Lower lobe of right lung (tissue), 2 donors: ENCODE results near the gene NUAK2. TPM values are rescaled to one million over a fixed set of nuclear protein-coding genes. Genes with fewer than 3 reads are reported as not detected.
A peak's percentile ranks its signal among the peaks of the same experiment; 100 is the strongest.
"Not testable (repeated sequence)": the region's sequence is repeated elsewhere in the genome, so short reads cannot be mapped to it uniquely, and the experiment has no call there.

ENCODE experiments used
- ATAC-seq, 2 donors: fragments of 200-7000 bp; cut with Tn5 transposase; one replicate each; pipeline ENCODE4 v1.9.1; 2020 to 2022; ENCODE audit warnings: mild to moderate bottlenecking in 2 of 2, moderate library complexity in 2 of 2
- DNase-seq: peaks from one replicate; pipeline ENCODE4 v3.0.0-alpha.2; 2020
- H3K27ac ChIP-seq: fragments of 200-600 bp; one replicate; pipeline ENCODE4 v1.8.0; 2022
- H3K27me3 ChIP-seq: fragments of 200-600 bp; one replicate; pipeline ENCODE4 v1.8.0; 2022; ENCODE audit warnings: low read depth
- H3K36me3 ChIP-seq: fragments of 200-600 bp; one replicate; pipeline ENCODE4 v1.8.0; 2022; ENCODE audit warnings: mild to moderate bottlenecking
- H3K4me1 ChIP-seq: fragments of 200-600 bp; one replicate; pipeline ENCODE4 v1.8.0; 2022
- H3K4me3 ChIP-seq: fragments of 200-600 bp; one replicate; pipeline ENCODE4 v1.8.0; 2022; ENCODE audit warnings: mild to moderate bottlenecking
- H3K9me3 ChIP-seq: fragments of 200-600 bp; one replicate; pipeline ENCODE4 v1.8.0; 2022
- intact Hi-C: fragments of 100-400 bp; cut with DNase I; formaldehyde crosslinking; loops from one replicate; pipeline ENCODE4 v1.11.0; 2022
- total RNA-seq: library from RNA; stranded (reverse); fragmentation: NEBNext Ultra II Directional; extraction: Animal tissue kit (Norgen Biotek cat#: 25700); gene quantifications from one replicate; pipeline ENCODE4 v1.2.1, GENCODE V29; 2021
- TF ChIP-seq, protein P1 (sequence below): fragments of 200-600 bp; IDR thresholded peaks from one replicate; pipeline ENCODE4 v1.8.0; 2022; ENCODE audit warnings: antibody characterized with exemption, mild to moderate bottlenecking
- donor health status: DM: no; HTN: yes; CAD: no; lungs with severe emphysema.

Gene NUAK2
- total RNA-seq, 1 donor from 2014 or later, result 6.8 TPM

DNA sequence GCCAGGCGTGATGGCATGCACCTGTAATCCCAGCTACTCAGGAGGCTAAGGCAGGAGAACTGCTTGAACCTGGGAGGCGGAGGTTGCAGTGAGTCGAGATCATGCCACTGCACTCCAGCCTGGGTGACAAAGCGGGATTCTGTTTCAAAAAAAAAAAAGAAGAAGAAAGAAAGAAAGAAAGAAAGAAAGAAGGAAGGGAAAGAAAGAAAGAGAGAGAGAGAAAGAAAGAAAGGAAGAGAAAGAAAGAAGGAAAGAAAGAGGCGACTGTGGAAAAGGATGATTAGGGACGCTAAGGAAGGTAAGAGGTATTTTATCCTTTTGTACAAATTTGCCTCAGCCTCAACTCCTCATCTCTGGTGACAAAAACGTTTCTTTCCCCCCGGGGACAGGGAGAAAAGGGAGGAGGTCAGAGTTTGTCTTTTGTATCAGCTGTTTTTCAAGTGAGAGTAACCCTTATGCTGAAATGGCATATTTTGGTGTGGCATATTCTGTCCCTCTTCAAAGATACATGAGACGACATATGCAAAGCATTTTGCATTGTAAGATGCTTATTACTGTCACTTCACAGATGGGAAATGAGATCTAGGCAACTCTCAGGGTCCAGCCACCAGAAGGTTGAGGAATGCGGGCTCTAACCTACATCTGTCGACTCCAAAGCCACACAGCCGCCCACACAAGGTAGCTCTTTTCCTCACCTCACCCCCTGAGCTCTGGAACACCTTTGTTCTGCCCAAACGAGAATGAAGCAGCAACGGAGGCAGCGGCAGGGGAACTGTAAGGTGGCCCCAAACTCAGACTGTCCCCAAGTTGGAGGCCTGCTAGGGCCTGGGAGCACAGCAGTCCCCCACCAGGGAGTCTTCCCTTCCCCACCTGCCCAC is 38.0 kb downstream of the NUAK2 start:
- Histone ChIP-seq H3K9me3 (no peaks in the 10 kb centered on the region), H3K4me3 (no peak overlapping the region), H3K36me3 (no peaks in the 10 kb centered on the region), H3K4me1 (peaks cover 50% of the 10 kb centered on the region), H3K27ac (peak overlapping the region; percentile 72), H3K27me3 (no peaks in the 10 kb centered on the region)
- TF ChIP-seq, protein P1, sequence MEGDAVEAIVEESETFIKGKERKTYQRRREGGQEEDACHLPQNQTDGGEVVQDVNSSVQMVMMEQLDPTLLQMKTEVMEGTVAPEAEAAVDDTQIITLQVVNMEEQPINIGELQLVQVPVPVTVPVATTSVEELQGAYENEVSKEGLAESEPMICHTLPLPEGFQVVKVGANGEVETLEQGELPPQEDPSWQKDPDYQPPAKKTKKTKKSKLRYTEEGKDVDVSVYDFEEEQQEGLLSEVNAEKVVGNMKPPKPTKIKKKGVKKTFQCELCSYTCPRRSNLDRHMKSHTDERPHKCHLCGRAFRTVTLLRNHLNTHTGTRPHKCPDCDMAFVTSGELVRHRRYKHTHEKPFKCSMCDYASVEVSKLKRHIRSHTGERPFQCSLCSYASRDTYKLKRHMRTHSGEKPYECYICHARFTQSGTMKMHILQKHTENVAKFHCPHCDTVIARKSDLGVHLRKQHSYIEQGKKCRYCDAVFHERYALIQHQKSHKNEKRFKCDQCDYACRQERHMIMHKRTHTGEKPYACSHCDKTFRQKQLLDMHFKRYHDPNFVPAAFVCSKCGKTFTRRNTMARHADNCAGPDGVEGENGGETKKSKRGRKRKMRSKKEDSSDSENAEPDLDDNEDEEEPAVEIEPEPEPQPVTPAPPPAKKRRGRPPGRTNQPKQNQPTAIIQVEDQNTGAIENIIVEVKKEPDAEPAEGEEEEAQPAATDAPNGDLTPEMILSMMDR, result no peak
- intact Hi-C loops, result no loop called here
- ATAC-seq, result no peak
- no peak for DNase-seq

DNA sequence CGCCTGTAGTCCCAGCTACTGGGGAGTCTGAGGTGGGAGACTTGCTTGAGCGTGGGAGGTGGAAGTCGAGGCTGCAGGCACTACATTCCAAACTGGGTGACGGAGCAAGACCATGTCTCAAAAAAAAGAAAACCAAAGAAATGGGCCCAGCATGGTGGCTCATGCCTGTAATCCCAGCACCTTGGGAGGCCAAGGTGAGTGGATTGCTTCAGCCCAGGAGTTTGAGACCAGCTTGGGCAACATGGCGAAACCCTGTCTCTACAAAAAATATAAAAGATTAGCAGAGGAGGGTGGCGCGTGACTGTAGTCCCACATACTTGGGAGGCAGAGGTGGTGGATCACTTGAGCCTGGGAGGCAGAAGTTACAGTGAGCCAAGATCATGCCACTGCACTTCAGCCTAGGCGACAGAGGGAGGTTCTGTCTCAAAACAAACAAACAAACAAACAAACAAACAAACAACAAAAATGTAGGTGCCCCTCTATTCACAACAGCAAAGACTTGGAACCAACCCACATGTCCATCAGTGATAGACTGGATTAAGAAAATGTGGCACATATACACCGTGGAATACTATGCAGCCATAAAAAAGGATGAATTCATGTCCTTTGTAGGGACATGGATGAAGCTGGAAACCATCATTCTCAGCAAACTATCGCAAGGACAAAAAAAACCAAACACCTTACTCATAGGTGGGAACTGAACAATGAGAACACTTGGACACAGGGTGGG is 40.7 kb downstream of the NUAK2 start:
- peaks cover 23% of the 10 kb centered on the region for H3K4me1 ChIP-seq
- H3K9me3 ChIP-seq, H3K27ac ChIP-seq, H3K36me3 ChIP-seq, DNase-seq, H3K4me3 ChIP-seq, ATAC-seq, H3K27me3 ChIP-seq, intact Hi-C loops: not testable (repeated sequence)

DNA sequence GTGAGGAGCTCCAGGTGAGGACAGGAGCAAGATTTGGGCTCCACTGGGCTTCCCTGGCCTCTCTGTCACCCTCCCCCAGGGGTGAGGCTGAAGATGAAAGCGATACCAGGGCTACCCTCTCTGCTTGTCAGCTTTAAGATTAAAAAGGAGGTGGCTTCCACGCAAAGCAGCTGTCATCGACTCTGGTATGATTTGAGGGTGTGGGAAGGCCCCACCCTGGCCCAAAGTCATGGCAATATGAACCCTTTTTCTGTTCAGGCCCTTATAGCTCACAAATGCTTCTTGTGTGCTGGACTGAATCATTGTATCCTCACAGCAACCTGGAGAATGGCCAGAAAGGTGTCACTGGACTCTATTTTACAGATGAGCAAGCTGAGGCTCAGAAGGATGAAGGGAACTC is 41.6 kb downstream of the NUAK2 start:
- DNase-seq, result no peak
- no peaks in the 10 kb centered on the region for H3K36me3 ChIP-seq
- H3K4me3 ChIP-seq, result no peak overlapping the region
- H3K9me3 ChIP-seq, result no peaks in the 10 kb centered on the region
- ATAC-seq, result no peak
- TF ChIP-seq, protein P1, result no peak
- intact Hi-C loops, result no loop called here
- no peaks in the 10 kb centered on the region for H3K27me3 ChIP-seq
- peaks cover 21% of the 10 kb centered on the region for H3K4me1 ChIP-seq
- no peak overlapping the region for H3K27ac ChIP-seq

DNA sequence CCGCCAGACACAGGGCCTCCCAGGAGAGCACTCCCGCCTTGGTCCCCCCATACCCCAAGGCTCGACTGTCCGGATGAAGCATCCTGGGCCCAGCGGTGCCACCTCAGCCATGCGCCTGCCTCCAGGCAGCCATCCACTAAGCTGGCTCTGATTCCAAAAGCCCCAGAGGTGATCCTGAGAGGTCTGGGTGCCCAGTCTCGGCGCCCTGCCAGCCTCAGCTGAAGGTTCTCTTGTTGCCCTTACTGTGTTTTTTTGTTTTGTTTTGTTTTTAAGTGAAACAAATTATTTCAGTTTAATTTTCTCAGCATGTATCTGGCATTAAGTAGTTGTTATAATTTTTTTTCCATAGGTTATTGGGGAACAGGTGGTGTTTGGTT is 44.9 kb downstream of the NUAK2 start:
- DNase-seq (no peak), ATAC-seq (no peak)
- Histone ChIP-seq H3K4me1 (peaks cover 23% of the 10 kb centered on the region), H3K9me3 (no peaks in the 10 kb centered on the region), H3K4me3 (no peak overlapping the region), H3K27me3 (no peaks in the 10 kb centered on the region), H3K27ac (no peak overlapping the region), H3K36me3 (peaks cover 9% of the 10 kb centered on the region)
- TF ChIP-seq, protein P1, result no peak
- intact Hi-C loops, result no loop called here

DNA sequence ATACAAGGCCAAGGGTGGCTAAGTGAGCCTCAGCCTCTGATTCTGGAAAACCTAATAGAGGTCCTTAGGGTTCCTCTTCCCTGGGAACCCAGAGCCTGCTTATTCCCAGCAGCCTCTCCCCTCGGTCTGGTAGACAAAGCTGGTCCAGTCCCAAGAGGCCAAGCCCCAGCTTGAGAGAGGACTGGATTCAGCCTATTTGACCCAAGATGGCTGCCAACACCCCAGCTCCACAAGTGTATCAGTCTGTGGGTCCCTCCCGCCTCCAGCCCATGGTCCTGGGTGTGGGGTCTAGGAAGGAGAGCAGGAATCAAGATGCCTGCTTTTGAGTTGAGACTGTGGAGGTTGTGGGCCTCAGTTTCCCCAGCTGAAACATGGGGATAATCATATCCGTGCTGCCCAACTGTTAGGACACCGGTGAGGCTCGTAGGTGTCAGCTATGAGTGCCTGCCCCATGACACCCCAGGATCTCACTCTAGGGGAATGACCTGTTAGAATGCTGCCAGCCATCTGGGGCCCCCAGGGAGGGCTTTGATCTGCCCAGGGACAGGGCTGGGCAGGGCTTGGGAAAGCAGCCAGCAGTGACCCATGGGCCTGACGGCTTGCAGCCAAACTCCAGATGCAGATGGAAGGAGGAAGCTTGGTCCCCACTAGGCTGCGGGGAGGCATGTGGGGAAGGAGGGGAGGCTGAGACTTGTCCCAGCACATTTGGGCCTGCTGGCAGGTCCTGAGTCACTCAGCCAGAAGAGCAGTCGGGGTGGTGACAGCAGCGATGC is 45.4 kb downstream of the NUAK2 start:
- Histone ChIP-seq H3K27ac (no peak overlapping the region), H3K9me3 (no peaks in the 10 kb centered on the region), H3K4me3 (no peak overlapping the region), H3K27me3 (no peaks in the 10 kb centered on the region), H3K36me3 (peaks cover 9% of the 10 kb centered on the region), H3K4me1 (peaks cover 29% of the 10 kb centered on the region)
- intact Hi-C loops, result loop anchor here (2.0 kb wide), 1 partner anchor 49 kb away; no protein-coding TSS in a partner anchor
- DNase-seq (no peak), ATAC-seq (no peak)
- TF ChIP-seq, protein P1, result no peak
